Measurements from ENCODE around the gene DOK4. TPM values are rescaled to one million over a fixed set of nuclear protein-coding genes. Genes with fewer than 3 reads are reported as not detected.

Gene DOK4
- total and polyA plus RNA-seq, 2 experiments from 2014 or later: 106 to 112 TPM

GRCh38 chr16:57514791-57515600 lies 28.7 kb upstream of the DOK4 start:
- Histone ChIP-seq H3K27me3 (no peaks in the 10 kb centered on the region), H2AFZ (no peak overlapping the region), H4K20me1 (ENCODE audit: insufficient read depth, poor library complexity, severe bottlenecking) (no peaks in the 10 kb centered on the region), H3K4me3 (no peak overlapping the region), H3K27ac (peak overlapping the region; percentile 92), H3K79me2 (no peaks in the 10 kb centered on the region), H3K4me1 (ENCODE audit: insufficient read depth) (peaks cover 33% of the 10 kb centered on the region), H3K36me3 (replicated peaks; ENCODE audit: insufficient read depth, low read depth) (no peaks in the 10 kb centered on the region), H3K4me2 (no peak overlapping the region), H3K9me3 (ENCODE audit: low read depth) (no peaks in the 10 kb centered on the region), H3K9me2 (replicated peaks; ENCODE audit: insufficient read depth) (no peaks in the 10 kb centered on the region)
- WGBS (ENCODE audit: low lambda C conversion rate, missing lambda C conversion rate): 79% methylated on average over 23 of the region's 23 CpGs
- TF ChIP-seq EZH2 (IDR thresholded peaks at IDR 0.05; ENCODE audit: borderline replicate concordance): no peak
- DNase-seq (ENCODE audit: low spot score): no peak

GRCh38 chr16:57514371-57514770 lies 28.1 kb upstream of the DOK4 start:
- H3K4me1 ChIP-seq (ENCODE audit: insufficient read depth): peaks cover 37% of the 10 kb centered on the region
- no peaks in the 10 kb centered on the region for H3K9me2 ChIP-seq (replicated peaks; ENCODE audit: insufficient read depth)
- H3K27ac ChIP-seq: peak overlapping the region; percentile 92
- H3K4me2 ChIP-seq: no peak overlapping the region
- TF ChIP-seq EZH2 (IDR thresholded peaks at IDR 0.05; ENCODE audit: borderline replicate concordance) (no peak), CTCF (IDR thresholded peaks at IDR 0.05; ENCODE audit: poor library complexity) (no peak), EZH2phosphoT487 (IDR thresholded peaks at IDR 0.05; ENCODE audit: low read depth, severe bottlenecking, unreplicated experiment) (no peak)
- H4K20me1 ChIP-seq (ENCODE audit: insufficient read depth, poor library complexity, severe bottlenecking): no peaks in the 10 kb centered on the region
- no peaks in the 10 kb centered on the region for H3K79me2 ChIP-seq
- no peak for DNase-seq (ENCODE audit: low spot score)
- H3K9me3 ChIP-seq (ENCODE audit: low read depth): no peaks in the 10 kb centered on the region
- H3K4me3 ChIP-seq: no peak overlapping the region
- 59% methylated on average over 4 of the region's 4 CpGs for WGBS (ENCODE audit: low lambda C conversion rate, missing lambda C conversion rate)
- H3K27me3 ChIP-seq: no peaks in the 10 kb centered on the region
- no peaks in the 10 kb centered on the region for H3K36me3 ChIP-seq (replicated peaks; ENCODE audit: insufficient read depth, low read depth)
- H2AFZ ChIP-seq: no peak overlapping the region

GRCh38 chr16:57513371-57514102 lies 27.2 kb upstream of the DOK4 start:
- 28% methylated on average over 14 of the region's 14 CpGs for WGBS (ENCODE audit: low lambda C conversion rate, missing lambda C conversion rate)
- Histone ChIP-seq H3K4me2 (peak overlapping the region; percentile 48), H3K36me3 (replicated peaks; ENCODE audit: insufficient read depth, low read depth) (no peaks in the 10 kb centered on the region)

More at GRCh38 chr16:57513371-57514102, 27.2 kb upstream of the DOK4 start:
- no peaks in the 10 kb centered on the region for H3K9me3 ChIP-seq (ENCODE audit: low read depth)
- no peaks in the 10 kb centered on the region for H3K27me3 ChIP-seq
- no peaks in the 10 kb centered on the region for H4K20me1 ChIP-seq (ENCODE audit: insufficient read depth, poor library complexity, severe bottlenecking)
- H3K79me2 ChIP-seq: no peaks in the 10 kb centered on the region
- peak; percentile 85 for DNase-seq (ENCODE audit: low spot score)
- H2AFZ ChIP-seq: no peak overlapping the region
- no peak overlapping the region for H3K4me3 ChIP-seq
- H3K9me2 ChIP-seq (replicated peaks; ENCODE audit: insufficient read depth): no peaks in the 10 kb centered on the region
- peak overlapping the region; percentile 92 for H3K27ac ChIP-seq
- H3K4me1 ChIP-seq (ENCODE audit: insufficient read depth): peaks cover 37% of the 10 kb centered on the region
- TF ChIP-seq EZH2 (IDR thresholded peaks at IDR 0.05; ENCODE audit: borderline replicate concordance) (no peak), EZH2phosphoT487 (IDR thresholded peaks at IDR 0.05; ENCODE audit: low read depth, severe bottlenecking, unreplicated experiment) (no peak), CTCF (IDR thresholded peaks at IDR 0.05; ENCODE audit: poor library complexity) (no peak)

All from hepatocyte (in vitro differentiated cells).